Right atrium auricular region (tissue), 2 donors: Measurements from ENCODE around the gene ENPEP. TPM values are rescaled to one million over a fixed set of nuclear protein-coding genes. Genes with fewer than 3 reads are reported as not detected.

Source experiments
- total RNA-seq, 2 donors: library from RNA; depleted of rRNA; stranded (reverse); fragments of >200 nt; gene quantifications; one replicate each; pipeline ENCODE4 v1.1.0, GENCODE V29; 2016

Gene ENPEP
- total RNA-seq, 2 donors from 2014 or later, result 3.3 to 3.5 TPM

Other genes starting within 250 kb of the ENPEP start
- 10 to 100 TPM in 1 of 2 donors, under 1 TPM in 1; 0.24 to 25.4 TPM for gene PITX2, start 146.9 kb downstream of the ENPEP start, total RNA-seq